HG03575 (cell line): Measurements from ENCODE around the gene SERPINC1.
"Not testable (repeated sequence)": the region's sequence is repeated elsewhere in the genome, so short reads cannot be mapped to it uniquely, and the experiment has no call there.

ENCODE experiments used
- ATAC-seq: cut with Tn5 transposase; IDR thresholded peaks from one replicate; pipeline ENCODE4 v1.9.1; 2021; ENCODE audit not compliant: unreplicated experiment, insufficient number of reproducible peaks, low FRiP score; ENCODE audit errors: extremely low read depth

SERPINC1 gene

GRCh38 chr1:173900427-173900826 lies 16.7 kb downstream of the SERPINC1 start:
- no peak for ATAC-seq

GRCh38 chr1:173894189-173894588 lies 22.9 kb downstream of the SERPINC1 start:
- no peak for ATAC-seq

- ATAC-seq, result no peak
Measured at GRCh38 chr1:173893611-173894010, 23.5 kb downstream of the SERPINC1 start.

GRCh38 chr1:173889885-173890284 lies 27.2 kb downstream of the SERPINC1 start:
- ATAC-seq, result no peak

- ATAC-seq, result no peak
Measured at GRCh38 chr1:173888749-173889148, 28.4 kb downstream of the SERPINC1 start.

GRCh38 chr1:173887627-173888026 lies 29.5 kb downstream of the SERPINC1 start:
- no peak for ATAC-seq

GRCh38 chr1:173886746-173887611 lies 30.1 kb downstream of the SERPINC1 start:
- no peak for ATAC-seq

GRCh38 chr1:173884701-173885100 lies 32.4 kb downstream of the SERPINC1 start:
- no peak for ATAC-seq

- not testable (repeated sequence) for ATAC-seq
Measured at GRCh38 chr1:173881117-173881516, 36.0 kb downstream of the SERPINC1 start.

GRCh38 chr1:173878251-173878650 lies 38.9 kb downstream of the SERPINC1 start:
- no peak for ATAC-seq

GRCh38 chr1:173876732-173877131 lies 40.4 kb downstream of the SERPINC1 start:
- no peak for ATAC-seq

- no peak for ATAC-seq
Measured at GRCh38 chr1:173871500-173871899, 45.6 kb downstream of the SERPINC1 start.

- ATAC-seq, result no peak
Measured at GRCh38 chr1:173871091-173871490, 46.0 kb downstream of the SERPINC1 start.

GRCh38 chr1:173870252-173871075 lies 46.7 kb downstream of the SERPINC1 start:
- no peak for ATAC-seq

GRCh38 chr1:173869021-173869359 lies 48.1 kb downstream of the SERPINC1 start:
- ATAC-seq, result no peak

- peak; percentile 21 for ATAC-seq
Measured at GRCh38 chr1:173868266-173869020, 48.7 kb downstream of the SERPINC1 start, which contains the start of gene ZBTB37. TSS of gene ZBTB37 (plus strand) at chr1:173868380. CDS start at chr1:173870226, 1,846 bp downstream.

GRCh38 chr1:173867753-173868265 lies 49.3 kb downstream of the SERPINC1 start, which contains the start of gene GAS5:
TSS of gene GAS5 (minus strand) at chr1:173867989.
- ATAC-seq, result peak; percentile 44

- no peak for ATAC-seq
Measured at GRCh38 chr1:173867141-173867752, 49.9 kb downstream of the SERPINC1 start.
